GM21737 (cell line): Measurements from ENCODE around the gene EPB42.
A peak's percentile ranks its signal among the peaks of the same experiment; 100 is the strongest.
"Not testable (repeated sequence)": the region's sequence is repeated elsewhere in the genome, so short reads cannot be mapped to it uniquely, and the experiment has no call there.

Experiments
- ATAC-seq: cut with Tn5 transposase; IDR thresholded peaks from one replicate; pipeline ENCODE4 v1.9.1; 2021; ENCODE audit warnings: mild to moderate bottlenecking, moderate library complexity; ENCODE audit not compliant: unreplicated experiment

The EPB42 gene

GRCh38 chr15:43189296-43189695 lies 31.5 kb downstream of the EPB42 start:
- no peak for ATAC-seq

GRCh38 chr15:43187544-43188155 lies 33.2 kb downstream of the EPB42 start:
- no peak for ATAC-seq

- no peak for ATAC-seq
Observed at GRCh38 chr15:43186003-43186353, 34.8 kb downstream of the EPB42 start.

GRCh38 chr15:43185157-43186002 lies 35.4 kb downstream of the EPB42 start, which contains the start of gene CCNDBP1:
Gene CCNDBP1, plus strand, starts transcription at chr15:43185403. Its CDS starts 96 bp downstream, at chr15:43185499.
- peak; percentile 90 for ATAC-seq

GRCh38 chr15:43184407-43185124 lies 36.3 kb downstream of the EPB42 start:
- no peak for ATAC-seq

GRCh38 chr15:43183270-43183669 lies 37.5 kb downstream of the EPB42 start:
- no peak for ATAC-seq

GRCh38 chr15:43177147-43177546 lies 43.7 kb downstream of the EPB42 start:
- ATAC-seq: not testable (repeated sequence)

- ATAC-seq: not testable (repeated sequence)
Observed at GRCh38 chr15:43175656-43176309, 45.0 kb downstream of the EPB42 start.

- no peak for ATAC-seq
Observed at GRCh38 chr15:43169888-43170287, 50.9 kb downstream of the EPB42 start.

GRCh38 chr15:43168192-43169107 lies 52.4 kb downstream of the EPB42 start:
- no peak for ATAC-seq

- not testable (repeated sequence) for ATAC-seq
Observed at GRCh38 chr15:43167261-43167660, 53.6 kb downstream of the EPB42 start.

- ATAC-seq: no peak
Observed at GRCh38 chr15:43165801-43166325, 55.0 kb downstream of the EPB42 start.

GRCh38 chr15:43153269-43153668 lies 67.5 kb downstream of the EPB42 start:
- ATAC-seq: no peak

GRCh38 chr15:43151688-43152087 lies 69.1 kb downstream of the EPB42 start:
- ATAC-seq: no peak

- ATAC-seq: no peak
Observed at GRCh38 chr15:43150191-43150929, 70.5 kb downstream of the EPB42 start.
